Brain microvascular endothelial cell (primary cell): ENCODE measurements around the gene RGS21.

Source experiments
- DNase-seq: peaks from one replicate; pipeline ENCODE4 v3.0.0-alpha.2; 2020
- H3K27ac ChIP-seq: fragments of 250-450 bp; sonication (Bioruptor Pico); 2 replicates; pipeline ENCODE4 v1.5.1; 2020; ENCODE audit warnings: mild to moderate bottlenecking, moderate library complexity
- H3K27me3 ChIP-seq: fragments of 250-450 bp; sonication (Bioruptor Pico); replicated peaks from 2 replicates; pipeline ENCODE4 v1.5.1; 2020; ENCODE audit warnings: mild to moderate bottlenecking
- H3K36me3 ChIP-seq: fragments of 250-450 bp; sonication (Bioruptor Pico); replicated peaks from 2 replicates; pipeline ENCODE4 v1.5.1; 2020; ENCODE audit warnings: mild to moderate bottlenecking
- H3K4me3 ChIP-seq: 2 replicates; pipeline ENCODE4 v1.5.1; 2011; ENCODE audit warnings: low read depth, mild to moderate bottlenecking, control low read depth, low read length, moderate library complexity
- CTCF ChIP-seq: IDR thresholded peaks from 2 replicates; pipeline ENCODE4 v1.5.1; 2011; ENCODE audit warnings: low read depth, mild to moderate bottlenecking, moderate library complexity, low read length, control low read depth, inconsistent platforms; ENCODE audit errors: missing control alignments
- in situ Hi-C: cut with HindIII; loops from 2 replicates; pipeline ENCODE4 v1.10.0; 2017; ENCODE audit warnings: low sequenced_read_pairs, low pct_ligation_motif_present

The RGS21 gene

GRCh38 chr1:192378878-192379277 is 62.1 kb downstream of the RGS21 start:
- DNase-seq = no peak
- no peak overlapping the region for H3K4me3 ChIP-seq
- in situ Hi-C loops = no loop called here
- H3K27me3 ChIP-seq = no peaks in the 10 kb centered on the region
- no peak for TF ChIP-seq CTCF
- H3K36me3 ChIP-seq = no peaks in the 10 kb centered on the region
- no peak overlapping the region for H3K27ac ChIP-seq

GRCh38 chr1:192379554-192379953 is 62.8 kb downstream of the RGS21 start:
- H3K36me3 ChIP-seq = no peaks in the 10 kb centered on the region
- H3K27ac ChIP-seq = no peak overlapping the region
- no peaks in the 10 kb centered on the region for H3K27me3 ChIP-seq
- no peak for TF ChIP-seq CTCF
- no peak for DNase-seq
- no peak overlapping the region for H3K4me3 ChIP-seq
- in situ Hi-C loops = no loop called here

GRCh38 chr1:192382758-192383157 is 66.0 kb downstream of the RGS21 start:
- Histone ChIP-seq H3K27me3 (no peaks in the 10 kb centered on the region), H3K36me3 (no peaks in the 10 kb centered on the region), H3K4me3 (no peak overlapping the region), H3K27ac (no peak overlapping the region)
- DNase-seq = no peak
- in situ Hi-C loops = no loop called here
- no peak for TF ChIP-seq CTCF

GRCh38 chr1:192386051-192386650 is 69.4 kb downstream of the RGS21 start:
- in situ Hi-C loops = no loop called here
- no peak for DNase-seq
- H3K27me3 ChIP-seq = no peaks in the 10 kb centered on the region
- no peaks in the 10 kb centered on the region for H3K36me3 ChIP-seq
- no peak overlapping the region for H3K27ac ChIP-seq
- TF ChIP-seq CTCF = no peak
- no peak overlapping the region for H3K4me3 ChIP-seq

- H3K27me3 ChIP-seq = no peaks in the 10 kb centered on the region
- no peak for TF ChIP-seq CTCF
- no peak overlapping the region for H3K27ac ChIP-seq
- no peak overlapping the region for H3K4me3 ChIP-seq
- no peaks in the 10 kb centered on the region for H3K36me3 ChIP-seq
- no peak for DNase-seq
- in situ Hi-C loops = no loop called here
These were observed 78.4 kb downstream of the RGS21 start for GRCh38 chr1:192395211-192395610.

- TF ChIP-seq CTCF = no peak
- in situ Hi-C loops = no loop called here
- no peaks in the 10 kb centered on the region for H3K27me3 ChIP-seq
- no peak for DNase-seq
- H3K36me3 ChIP-seq = no peaks in the 10 kb centered on the region
- no peak overlapping the region for H3K4me3 ChIP-seq
- no peak overlapping the region for H3K27ac ChIP-seq
These were observed 79.1 kb downstream of the RGS21 start for GRCh38 chr1:192395895-192396294.
